ENCODE data around the gene ZNF691.
"Not testable (repeated sequence)": the region's sequence is repeated elsewhere in the genome, so short reads cannot be mapped to it uniquely, and the experiment has no call there.

ZNF691 gene

GRCh38 chr1:42860339-42861013 is 14.1 kb downstream of the ZNF691 start:
- FAIRE-seq, result no peak

GRCh38 chr1:42861014-42861399 is 14.6 kb downstream of the ZNF691 start:
- FAIRE-seq (no peak), DNase-seq (ENCODE audit: insufficient read length, low spot score) (no peak)
- TF ChIP-seq POLR2A (IDR thresholded peaks at IDR 0.05; ENCODE audit: low read depth, low read length), result no peak

More at GRCh38 chr1:42860339-42861013, 14.1 kb downstream of the ZNF691 start:
- no peak for DNase-seq (ENCODE audit: insufficient read length, low spot score)
- TF ChIP-seq POLR2A (IDR thresholded peaks at IDR 0.05; ENCODE audit: low read depth, low read length), result no peak

- FAIRE-seq, result no peak
- DNase-seq (ENCODE audit: insufficient read length, low spot score), result no peak
- TF ChIP-seq POLR2A (IDR thresholded peaks at IDR 0.05; ENCODE audit: low read depth, low read length), result no peak
Observed at GRCh38 chr1:42866549-42866948, 20.1 kb downstream of the ZNF691 start.

GRCh38 chr1:42868466-42868865 is 22.1 kb downstream of the ZNF691 start:
- not testable (repeated sequence) for FAIRE-seq

GRCh38 chr1:42869254-42869653 is 22.8 kb downstream of the ZNF691 start:
- not testable (repeated sequence) for FAIRE-seq; DNase-seq (ENCODE audit: insufficient read length, low spot score)

More at GRCh38 chr1:42868466-42868865, 22.1 kb downstream of the ZNF691 start:
- DNase-seq (ENCODE audit: insufficient read length, low spot score), result not testable (repeated sequence)

GRCh38 chr1:42869751-42870150 is 23.3 kb downstream of the ZNF691 start:
- not testable (repeated sequence) for DNase-seq (ENCODE audit: insufficient read length, low spot score); FAIRE-seq

GRCh38 chr1:42873108-42873507 is 26.7 kb downstream of the ZNF691 start:
- not testable (repeated sequence) for DNase-seq (ENCODE audit: insufficient read length, low spot score); FAIRE-seq

- FAIRE-seq (no peak), DNase-seq (ENCODE audit: insufficient read length, low spot score) (no peak)
- TF ChIP-seq POLR2A (IDR thresholded peaks at IDR 0.05; ENCODE audit: low read depth, low read length), result no peak
Observed at GRCh38 chr1:42873670-42874069, 27.3 kb downstream of the ZNF691 start.

- TF ChIP-seq POLR2A (IDR thresholded peaks at IDR 0.05; ENCODE audit: low read depth, low read length), result no peak
- DNase-seq (ENCODE audit: insufficient read length, low spot score) (no peak), FAIRE-seq (no peak)
Observed at GRCh38 chr1:42876009-42876408, 29.6 kb downstream of the ZNF691 start.

GRCh38 chr1:42877380-42877779 is 31.0 kb downstream of the ZNF691 start:
- DNase-seq (ENCODE audit: insufficient read length, low spot score), result no peak
- TF ChIP-seq POLR2A (IDR thresholded peaks at IDR 0.05; ENCODE audit: low read depth, low read length), result no peak
- no peak for FAIRE-seq

GRCh38 chr1:42880384-42880783 is 34.0 kb downstream of the ZNF691 start:
- no peak for DNase-seq (ENCODE audit: insufficient read length, low spot score)
- TF ChIP-seq POLR2A (IDR thresholded peaks at IDR 0.05; ENCODE audit: low read depth, low read length), result no peak
- no peak for FAIRE-seq

- DNase-seq (ENCODE audit: insufficient read length, low spot score), result no peak
- TF ChIP-seq POLR2A (IDR thresholded peaks at IDR 0.05; ENCODE audit: low read depth, low read length), result no peak
- no peak for FAIRE-seq
Observed at GRCh38 chr1:42886046-42886739, 39.8 kb downstream of the ZNF691 start.

GRCh38 chr1:42886800-42887199 is 40.4 kb downstream of the ZNF691 start:
- no peak for DNase-seq (ENCODE audit: insufficient read length, low spot score)
- FAIRE-seq, result no peak
- TF ChIP-seq POLR2A (IDR thresholded peaks at IDR 0.05; ENCODE audit: low read depth, low read length), result no peak

GRCh38 chr1:42887366-42887765 is 41.0 kb downstream of the ZNF691 start:
- DNase-seq (ENCODE audit: insufficient read length, low spot score) (no peak), FAIRE-seq (no peak)
- TF ChIP-seq POLR2A (IDR thresholded peaks at IDR 0.05; ENCODE audit: low read depth, low read length), result no peak

- TF ChIP-seq POLR2A (IDR thresholded peaks at IDR 0.05; ENCODE audit: low read depth, low read length), result no peak
- FAIRE-seq, result no peak
- DNase-seq (ENCODE audit: insufficient read length, low spot score), result no peak
Observed at GRCh38 chr1:42888013-42888633, 41.7 kb downstream of the ZNF691 start.
